Left forelimb (tissue), 1 donor: ENCODE data around the gene TPK1.
"Not testable (repeated sequence)": the region's sequence is repeated elsewhere in the genome, so short reads cannot be mapped to it uniquely, and the experiment has no call there.

Source experiments
- DNase-seq: peaks from one replicate; pipeline ENCODE4 v3.0.0-alpha.2; 2018; ENCODE audit warnings: low spot score

Gene TPK1

DNA sequence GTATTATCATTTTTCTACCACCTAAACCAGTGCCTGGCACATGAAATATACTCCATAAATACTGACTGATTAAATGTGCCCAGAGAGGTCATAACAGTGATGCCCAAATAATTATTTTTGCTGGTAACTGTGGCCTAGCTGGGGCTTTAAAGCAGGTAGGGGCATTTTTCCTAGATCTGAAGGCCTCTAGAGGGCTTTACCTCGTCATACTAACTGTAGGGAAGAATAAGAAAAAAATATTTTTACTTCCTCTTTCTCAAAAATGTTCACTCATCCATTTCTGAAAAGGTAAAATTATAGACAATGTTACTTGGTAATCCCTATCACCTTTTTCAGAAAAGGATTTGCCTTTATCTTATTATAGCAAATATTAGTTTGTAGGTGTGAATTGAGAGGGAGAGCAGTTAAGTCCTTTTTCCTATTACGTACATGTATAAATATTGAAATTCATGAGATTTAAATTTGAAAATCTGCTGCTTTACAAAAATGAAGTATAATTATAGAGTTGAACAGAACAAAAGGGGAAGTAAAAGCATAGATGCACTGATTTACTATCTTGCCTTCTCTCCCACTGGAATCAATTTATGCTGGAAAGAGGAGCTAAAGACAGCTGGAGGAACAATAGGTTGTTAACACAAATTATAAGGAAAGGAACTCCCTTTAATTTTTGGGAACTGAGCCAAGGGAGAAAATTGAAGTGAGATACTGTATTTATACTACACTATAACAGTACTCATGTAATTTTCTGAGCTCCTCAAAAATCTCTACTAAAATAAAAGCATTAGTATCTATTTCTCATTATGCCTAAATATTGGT lies 360.8 kb downstream of the TPK1 start:
- DNase-seq = no peak

DNA sequence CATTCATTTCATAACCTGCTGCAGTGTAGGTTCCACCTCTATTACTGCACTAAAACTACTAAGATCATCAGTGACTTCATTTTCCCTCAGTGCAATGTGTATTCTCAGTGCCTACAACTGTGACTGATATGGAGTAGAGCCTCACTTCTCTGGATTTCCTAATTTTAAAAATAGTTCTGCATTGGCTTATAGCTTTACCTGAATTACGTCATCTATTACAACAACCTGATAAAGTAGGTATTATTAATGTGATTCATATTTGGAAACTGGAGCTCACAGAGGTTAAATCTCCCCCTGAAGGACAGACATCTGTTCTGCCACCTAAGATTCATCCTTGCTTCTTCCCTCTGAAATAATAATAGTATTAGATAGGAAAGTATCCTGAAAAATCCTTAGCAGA lies 361.5 kb downstream of the TPK1 start:
- no peak for DNase-seq

- no peak for DNase-seq
Observed at GRCh38 chr7:144473908-144474307, 361.9 kb downstream of the TPK1 start.

GRCh38 chr7:144470078-144470477 lies 365.8 kb downstream of the TPK1 start:
- DNase-seq = no peak

DNA sequence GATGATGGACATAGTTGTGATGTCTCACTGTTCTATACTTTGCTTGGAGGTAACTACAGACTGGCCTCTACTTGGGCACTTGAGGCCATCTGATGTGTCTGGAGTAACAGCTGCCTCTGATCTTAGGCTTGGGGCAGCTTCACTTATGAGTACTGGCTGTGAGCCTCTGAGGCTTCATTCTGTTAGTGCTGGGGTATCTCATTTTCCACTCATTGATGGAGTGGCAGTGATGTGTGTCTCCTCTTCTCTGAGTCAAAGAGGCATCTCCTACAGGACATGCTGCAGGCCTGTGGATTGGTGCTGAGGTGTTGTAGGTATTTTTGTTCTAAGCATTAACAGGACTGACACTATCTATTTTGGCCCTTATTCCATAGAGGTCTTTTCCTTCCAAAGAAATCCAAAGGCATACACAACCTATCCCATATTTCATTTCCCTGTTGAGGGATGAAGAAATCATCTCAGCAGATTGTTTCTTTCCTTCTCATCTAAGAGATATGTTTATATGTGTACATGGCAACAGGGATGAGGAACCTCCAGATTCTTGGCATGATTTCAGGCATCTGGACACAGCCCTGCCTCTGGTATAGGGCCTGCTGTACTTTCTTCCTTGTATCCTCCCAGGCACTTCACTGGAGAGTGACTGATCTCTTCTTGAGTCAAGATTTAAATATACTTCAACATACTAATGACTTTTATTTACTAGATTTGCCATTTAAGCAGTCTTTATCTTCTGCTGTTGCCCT lies 366.7 kb downstream of the TPK1 start:
- no peak for DNase-seq

- no peak for DNase-seq
Observed at GRCh38 chr7:144459635-144460034, 376.2 kb downstream of the TPK1 start.

GRCh38 chr7:144455040-144455404 lies 380.8 kb downstream of the TPK1 start:
- no peak for DNase-seq

DNA sequence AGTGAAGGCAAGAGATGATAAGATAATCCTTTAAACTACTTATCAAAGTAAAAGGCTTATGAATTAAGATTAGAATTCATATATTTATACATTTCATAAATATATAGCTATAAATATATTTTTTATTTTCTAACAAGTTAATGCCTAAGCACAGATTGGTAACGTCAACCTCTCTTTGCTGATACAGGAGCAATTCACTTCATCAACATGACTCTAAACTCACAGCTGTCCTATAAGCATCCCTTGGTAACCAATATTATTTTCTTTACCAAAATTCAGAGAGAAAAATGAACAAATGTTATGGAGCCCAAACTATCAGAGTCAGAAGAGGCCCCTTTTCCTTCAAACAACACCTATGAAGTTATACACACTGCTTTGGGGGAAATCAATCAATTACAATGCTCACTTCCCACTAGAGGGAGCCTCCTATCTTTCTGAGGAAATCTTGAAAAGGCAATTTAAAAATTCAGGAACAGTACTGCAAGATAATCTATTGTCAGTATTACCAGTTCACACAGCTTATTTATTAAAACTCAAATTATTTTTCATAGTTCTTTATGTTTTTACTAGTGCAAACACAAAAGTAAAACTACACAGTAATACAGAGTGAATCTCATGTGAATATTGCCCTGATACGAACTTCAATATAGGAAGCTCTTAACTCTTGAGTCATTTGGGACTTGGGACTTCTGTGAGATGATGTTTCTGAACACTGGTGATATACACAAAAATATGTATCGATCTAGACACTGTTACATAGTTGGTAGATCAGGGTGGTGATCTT lies 381.4 kb downstream of the TPK1 start:
- DNase-seq = no peak

- DNase-seq = no peak
Observed at GRCh38 chr7:144452064-144452463, 383.8 kb downstream of the TPK1 start.

- no peak for DNase-seq
Observed at GRCh38 chr7:144445590-144445989, 390.3 kb downstream of the TPK1 start.

GRCh38 chr7:144439717-144440205 lies 396.1 kb downstream of the TPK1 start:
- DNase-seq = no peak

DNA sequence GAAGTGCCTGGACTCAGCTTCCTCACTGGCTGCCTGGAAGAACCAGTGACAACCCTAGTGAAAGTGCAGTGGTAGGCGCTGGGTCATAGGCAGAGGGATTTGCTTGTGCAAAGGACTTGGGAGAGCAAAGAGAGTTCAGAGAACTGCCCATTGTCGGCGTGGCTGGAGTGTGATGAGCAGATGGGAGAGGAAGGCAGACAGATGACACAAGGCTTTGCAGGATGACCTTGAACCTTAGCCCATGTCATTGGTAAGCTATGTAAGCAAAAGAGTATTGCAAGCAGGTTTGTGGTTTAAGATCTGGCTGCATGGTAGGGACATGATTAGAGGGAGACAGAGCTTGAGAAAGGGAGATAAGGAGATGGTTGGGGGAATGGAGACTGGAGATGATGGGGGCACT lies 397.1 kb downstream of the TPK1 start:
- no peak for DNase-seq

- DNase-seq = no peak
Observed at GRCh38 chr7:144437370-144438191, 398.3 kb downstream of the TPK1 start.

- DNase-seq = no peak
Observed at GRCh38 chr7:144436500-144436899, 399.4 kb downstream of the TPK1 start.

DNA sequence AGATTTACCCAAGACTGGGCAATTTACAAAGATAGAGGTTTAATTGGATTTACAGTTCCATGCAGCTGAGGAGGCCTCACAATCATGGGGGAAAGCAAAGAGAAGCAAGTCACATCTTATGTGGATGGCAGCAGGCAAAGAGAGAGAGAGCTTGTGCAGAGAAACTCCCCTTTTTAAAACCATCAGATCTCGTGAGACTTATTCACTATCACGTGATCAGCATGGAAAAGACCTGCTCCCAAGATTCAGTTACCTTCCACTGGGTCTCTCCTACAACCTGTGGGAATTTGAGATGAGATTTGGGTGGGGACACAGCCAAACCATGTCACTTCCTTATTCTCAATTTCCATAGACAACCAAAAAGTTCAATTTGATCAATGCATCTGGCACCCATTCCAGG lies 407.4 kb downstream of the TPK1 start:
- DNase-seq = no peak

- not testable (repeated sequence) for DNase-seq
Observed at GRCh38 chr7:144427539-144427938, 408.3 kb downstream of the TPK1 start.

- DNase-seq = not testable (repeated sequence)
Observed at GRCh38 chr7:144418931-144419330, 416.9 kb downstream of the TPK1 start.

- no peak for DNase-seq
Observed at GRCh38 chr7:144416341-144416740, 419.5 kb downstream of the TPK1 start.

DNA sequence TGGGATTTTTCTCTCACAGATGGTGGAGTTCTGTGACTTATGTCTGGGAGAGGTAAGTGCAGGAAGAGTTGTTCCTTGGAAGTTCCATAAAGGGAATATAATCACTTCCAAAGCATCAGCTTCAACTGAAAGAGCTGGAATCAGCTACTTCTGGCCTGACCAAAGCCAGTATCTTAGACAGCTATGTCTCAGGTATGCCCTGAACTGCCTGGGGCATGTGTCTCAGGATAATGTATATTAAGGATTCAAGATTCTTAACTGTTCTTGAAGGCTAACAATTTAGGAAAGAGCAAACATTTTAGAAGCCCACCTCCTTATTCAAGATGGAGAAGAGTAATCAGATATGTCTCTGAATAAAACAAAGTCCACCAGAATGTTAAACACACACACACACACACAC lies 420.0 kb downstream of the TPK1 start:
- DNase-seq = no peak

GRCh38 chr7:144414815-144415214 lies 421.0 kb downstream of the TPK1 start:
- DNase-seq = no peak

- no peak for DNase-seq
Observed at GRCh38 chr7:144410441-144410840, 425.4 kb downstream of the TPK1 start.

DNA sequence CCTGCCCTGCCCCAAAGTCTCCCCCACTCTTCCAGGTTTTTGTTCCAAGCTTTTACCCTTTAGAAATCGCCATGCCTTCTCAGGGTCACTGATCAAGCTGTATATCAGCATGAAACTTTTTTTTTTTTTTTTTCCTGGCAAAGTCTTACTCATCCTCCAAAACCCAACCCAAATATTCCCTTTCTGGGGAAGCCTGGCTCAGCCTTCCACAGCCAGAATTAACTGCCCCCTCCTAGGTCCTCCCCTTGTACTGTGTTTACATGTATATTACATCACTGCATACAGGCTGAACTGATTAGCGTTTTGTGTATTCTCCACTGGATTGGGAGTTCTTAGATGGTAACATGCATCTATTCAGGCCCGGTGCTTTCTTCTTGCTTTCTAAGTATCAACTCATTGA lies 427.7 kb downstream of the TPK1 start:
- no peak for DNase-seq
